Lower leg skin (tissue), 3 donors: ENCODE measurements around the gene DCAF8.

Experiments
- CTCF ChIP-seq, 3 donors: fragments of 450-650 bp; IDR thresholded peaks; one replicate each; pipeline ENCODE4 v1.5.1; 2016; ENCODE audit warnings: antibody characterized with exemption in 3 of 3, mild to moderate bottlenecking in 3 of 3, moderate library complexity in 2 of 3
- POLR2A ChIP-seq, 2 donors: fragments of 450-650 bp; IDR thresholded peaks; one replicate each; pipeline ENCODE4 v1.6.1; 2016 to 2017; ENCODE audit warnings: antibody characterized with exemption in 2 of 2, mild to moderate bottlenecking in 1 of 2, moderate library complexity in 1 of 2

- TF ChIP-seq CTCF (IDR thresholded peaks at IDR 0.05) (no peak), POLR2A (IDR thresholded peaks at IDR 0.05) (no peak)
Measured at GRCh38 chr1:160307118-160307791, 44.9 kb upstream of the DCAF8 start.
